Stimulated activated CD4-positive, alpha-beta T cell treated with anti-CD3 and anti-CD28 coated beads, Interleukin-12 subunit alpha, Interleukin-12 subunit beta, amount 100 ng/mL, for 4 hours (primary cell): Measurements from ENCODE around the gene HS2ST1.
A peak's percentile ranks its signal among the peaks of the same experiment; 100 is the strongest.
"Not testable (repeated sequence)": the region's sequence is repeated elsewhere in the genome, so short reads cannot be mapped to it uniquely, and the experiment has no call there.

Source experiments
- DNase-seq: peaks from one replicate; pipeline ENCODE4 v3.0.0-alpha.2; 2020

The HS2ST1 gene

DNA sequence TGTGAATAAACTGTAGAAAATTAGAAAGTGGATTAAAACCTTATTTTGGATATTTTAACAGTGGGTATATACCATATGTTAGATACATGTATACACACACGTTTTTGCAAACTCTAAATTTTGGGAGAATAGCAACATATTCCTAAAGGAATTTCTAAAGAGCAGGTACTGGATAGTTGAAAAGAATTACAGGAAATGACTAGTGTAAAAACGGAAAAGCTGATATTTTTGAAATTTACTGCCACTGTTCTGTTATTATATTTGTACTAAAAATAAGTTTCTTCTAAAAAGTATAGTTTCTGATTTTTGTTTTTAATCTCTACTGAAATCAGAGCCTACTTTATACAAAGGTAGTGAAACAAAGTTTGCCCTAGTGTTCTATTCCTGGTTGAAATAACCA lies 114.1 kb downstream of the HS2ST1 start:
- no peak for DNase-seq

DNA sequence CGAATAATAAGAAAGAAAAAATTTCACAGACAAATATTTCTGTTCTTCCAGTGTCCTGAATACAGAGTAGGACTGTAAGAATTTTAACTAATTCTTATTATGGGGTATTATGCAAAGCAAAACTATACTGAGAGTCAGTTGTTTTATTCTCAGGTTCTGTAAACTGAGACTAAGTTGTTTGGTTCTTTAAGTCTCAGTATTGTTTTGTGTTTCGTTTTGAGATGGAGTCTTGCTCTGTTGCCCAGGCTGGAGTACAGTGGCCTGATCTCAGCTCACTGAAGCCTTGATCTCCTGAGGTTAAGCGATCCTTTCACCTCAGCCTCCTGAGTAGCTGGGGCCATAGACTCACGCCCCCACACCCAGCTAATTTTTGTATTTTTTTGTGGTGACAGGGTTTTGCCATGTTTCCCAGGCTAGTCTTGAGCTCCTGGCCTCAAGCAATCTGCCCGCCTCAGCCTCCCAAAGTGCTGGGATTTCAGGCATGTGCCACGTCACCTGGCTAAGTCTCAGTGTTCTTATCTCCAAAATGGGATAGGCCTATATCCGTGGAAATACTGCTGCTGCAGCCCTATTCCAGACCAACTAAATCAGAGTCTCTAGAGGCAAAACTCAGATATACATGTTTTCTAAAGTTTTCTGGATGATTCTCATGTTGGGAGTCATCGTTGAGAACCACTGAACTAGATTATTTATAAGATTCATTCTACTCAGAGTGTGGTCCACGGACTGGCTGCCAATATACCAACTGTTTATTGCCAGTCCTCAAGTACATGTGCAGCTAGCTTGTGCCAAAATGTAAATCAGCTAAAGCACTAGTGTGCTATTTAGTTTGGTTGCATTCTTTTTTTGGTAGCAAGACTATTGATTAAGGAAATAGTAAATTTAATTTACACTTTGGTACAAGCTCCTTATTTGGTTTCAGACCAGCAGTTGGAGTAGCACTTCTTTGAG lies 116.6 kb downstream of the HS2ST1 start:
- DNase-seq, result no peak

DNA sequence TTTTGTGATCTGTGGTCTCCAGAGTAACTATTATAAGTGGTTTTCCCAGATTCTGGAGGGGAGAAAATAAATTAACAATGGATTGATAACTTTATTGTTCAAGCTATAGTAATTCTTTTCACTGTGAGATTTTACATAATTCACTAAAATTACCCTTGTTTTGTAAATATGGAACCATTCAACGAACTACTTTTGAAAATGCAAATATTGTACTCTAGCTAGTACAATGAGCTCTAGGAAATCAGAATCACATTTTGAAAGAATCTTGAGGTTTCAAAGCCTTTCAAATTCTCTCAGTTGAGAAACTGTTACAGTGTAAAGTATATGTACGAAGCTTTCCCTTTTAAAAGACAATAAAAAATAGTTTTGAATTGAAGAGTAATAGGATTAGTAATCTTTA lies 119.9 kb downstream of the HS2ST1 start:
- DNase-seq, result no peak

DNA sequence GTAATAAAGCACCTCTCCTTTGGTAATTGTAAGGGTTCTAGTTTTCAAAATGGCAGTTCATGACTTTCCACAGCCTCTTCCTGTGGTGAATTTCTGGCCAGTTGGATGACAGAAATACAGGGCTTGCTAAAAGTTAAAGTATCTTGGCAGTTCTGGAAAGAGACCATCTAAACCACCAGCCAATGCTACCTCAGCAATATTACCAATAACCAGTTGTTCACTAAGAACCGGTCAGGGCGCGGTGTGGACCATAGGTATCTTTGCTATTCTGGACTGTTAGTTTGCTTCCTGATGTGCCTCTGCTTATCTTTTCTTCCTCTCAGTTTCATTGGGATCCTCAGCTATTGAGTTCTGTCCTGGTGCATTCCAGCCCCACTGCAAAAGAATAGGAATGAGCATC lies 124.7 kb downstream of the HS2ST1 start:
- DNase-seq, result no peak

DNA sequence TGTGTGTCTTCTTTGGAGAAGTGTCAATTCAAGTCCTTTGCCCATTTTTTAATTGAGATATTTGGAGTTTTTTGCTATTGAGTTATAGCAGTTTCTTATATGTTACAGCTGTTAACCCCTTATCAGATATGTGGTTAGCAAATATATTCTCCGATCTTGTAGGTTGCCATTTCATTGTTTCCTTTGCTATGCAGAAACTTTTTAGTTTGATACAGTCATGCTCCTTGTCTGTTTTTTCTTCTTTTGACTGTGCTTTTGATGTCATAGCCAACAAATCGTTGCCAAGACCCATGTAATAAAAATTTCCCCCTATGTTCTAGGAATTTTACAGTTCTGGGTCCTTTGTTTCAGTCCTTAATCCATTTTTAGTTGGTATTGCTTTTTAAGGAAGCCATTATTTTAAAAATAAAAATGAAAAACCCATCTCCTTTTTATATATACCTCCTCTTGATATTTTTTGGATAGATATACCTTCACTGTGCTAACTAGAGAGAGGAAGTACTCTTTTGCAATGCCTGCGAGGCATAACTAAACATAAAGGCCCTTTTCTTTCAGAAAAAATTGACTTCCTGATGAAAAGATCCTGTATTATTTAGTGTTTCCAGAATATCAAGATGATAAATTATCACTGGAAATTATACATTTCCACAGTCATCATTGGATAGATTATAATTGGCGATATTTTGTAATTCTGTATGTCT lies 127.8 kb downstream of the HS2ST1 start:
- DNase-seq, result no peak

DNA sequence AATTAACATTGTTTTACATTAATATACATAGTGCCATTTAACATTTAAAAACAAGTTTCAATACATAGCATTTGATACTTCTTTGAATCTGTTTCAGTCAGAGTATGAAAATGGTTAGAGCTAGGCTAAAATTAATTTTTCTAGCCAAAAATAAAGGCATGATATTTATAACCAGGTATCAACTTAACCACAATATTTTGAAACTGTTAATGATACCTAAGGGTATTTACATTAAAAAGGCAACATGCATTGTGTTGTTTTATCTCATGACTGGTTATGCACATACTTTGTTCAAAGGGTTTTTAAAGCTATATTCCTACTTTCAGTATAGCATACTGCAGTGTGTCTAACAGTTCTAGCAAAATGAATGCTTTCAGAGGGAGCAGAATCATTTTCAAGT lies 130.0 kb downstream of the HS2ST1 start:
- DNase-seq, result no peak

DNA sequence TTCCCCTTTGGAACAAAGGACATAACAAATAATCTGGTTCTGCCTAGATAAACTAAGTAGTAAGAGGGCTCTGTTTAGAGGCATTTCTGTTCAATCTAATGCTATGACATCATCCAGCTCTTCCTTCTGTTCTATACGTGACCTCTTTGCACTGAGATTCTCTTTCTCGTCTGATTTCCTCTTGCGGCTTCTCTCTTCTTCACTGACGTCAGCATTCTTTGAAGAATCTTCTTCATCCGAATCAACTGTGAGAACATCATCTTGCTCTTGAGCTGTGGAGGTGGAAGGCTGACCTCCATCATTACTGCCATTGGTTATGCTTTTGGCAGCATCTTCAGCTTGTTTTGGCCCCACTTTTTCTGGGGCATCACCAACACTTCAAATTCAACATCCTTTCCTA lies 130.4 kb downstream of the HS2ST1 start:
- no peak for DNase-seq

DNA sequence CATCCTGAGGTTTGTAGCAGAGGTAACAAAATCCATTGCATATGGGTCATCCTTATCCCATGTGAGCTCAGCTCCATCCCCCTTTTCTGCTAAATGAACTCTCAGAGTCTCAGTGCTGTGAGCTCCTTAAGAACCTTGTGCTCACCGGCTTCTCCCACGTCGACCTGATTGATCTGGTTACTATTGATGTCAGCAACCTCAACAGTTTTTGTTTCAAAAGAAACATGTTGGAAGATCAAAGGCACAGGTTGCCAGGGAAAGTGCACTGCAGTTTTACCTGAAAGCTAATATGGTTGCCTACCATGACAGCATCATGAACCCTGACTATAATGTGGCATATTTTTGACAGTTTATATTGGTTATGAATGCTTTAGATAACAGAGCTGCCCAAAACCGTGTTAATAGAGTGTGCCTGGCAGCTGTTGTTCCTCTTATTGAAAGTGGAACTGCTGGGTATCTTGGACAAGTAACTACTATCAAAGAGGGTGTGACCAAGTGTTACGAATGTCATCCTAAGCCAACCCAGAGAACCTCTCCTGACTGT lies 131.4 kb downstream of the HS2ST1 start:
- peak; percentile 19 for DNase-seq

DNA sequence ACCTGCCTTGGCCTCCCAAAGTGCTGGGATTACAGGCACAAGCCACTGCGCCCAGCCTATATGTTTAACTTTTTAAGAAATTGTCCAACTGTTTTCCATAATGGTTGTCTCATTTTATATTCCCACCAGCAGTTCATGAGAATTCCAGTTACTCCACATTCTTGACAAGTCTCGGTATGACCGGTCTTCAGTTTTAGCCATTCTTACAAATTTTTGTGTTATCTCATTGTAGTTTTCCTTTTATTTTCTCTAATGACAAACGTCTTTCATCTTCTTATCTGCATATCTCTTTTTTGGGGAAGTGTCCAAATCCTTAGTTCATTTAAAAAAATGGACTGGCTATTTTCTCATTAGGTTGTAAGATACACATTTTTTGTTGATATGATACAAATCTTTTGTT lies 132.5 kb downstream of the HS2ST1 start:
- no peak for DNase-seq

DNA sequence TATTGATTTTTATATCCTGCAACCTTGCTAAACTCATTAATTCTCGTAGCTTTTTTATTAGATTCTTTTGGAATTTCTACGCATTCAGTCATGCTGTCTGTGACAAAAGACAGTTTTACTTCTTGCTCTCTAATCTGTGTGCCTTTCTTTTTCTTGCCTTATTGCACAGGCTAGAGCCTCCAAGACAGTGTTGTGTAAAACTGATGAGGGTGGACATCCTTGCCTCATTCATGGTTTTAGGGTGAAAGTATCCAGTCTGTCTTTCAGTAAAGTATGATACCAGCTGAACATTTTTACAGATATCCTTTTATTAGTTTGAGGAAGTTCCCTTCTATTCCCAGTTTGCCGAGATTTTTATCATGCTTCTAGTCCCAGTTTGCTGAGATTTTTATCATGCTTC lies 133.8 kb downstream of the HS2ST1 start:
- no peak for DNase-seq

DNA sequence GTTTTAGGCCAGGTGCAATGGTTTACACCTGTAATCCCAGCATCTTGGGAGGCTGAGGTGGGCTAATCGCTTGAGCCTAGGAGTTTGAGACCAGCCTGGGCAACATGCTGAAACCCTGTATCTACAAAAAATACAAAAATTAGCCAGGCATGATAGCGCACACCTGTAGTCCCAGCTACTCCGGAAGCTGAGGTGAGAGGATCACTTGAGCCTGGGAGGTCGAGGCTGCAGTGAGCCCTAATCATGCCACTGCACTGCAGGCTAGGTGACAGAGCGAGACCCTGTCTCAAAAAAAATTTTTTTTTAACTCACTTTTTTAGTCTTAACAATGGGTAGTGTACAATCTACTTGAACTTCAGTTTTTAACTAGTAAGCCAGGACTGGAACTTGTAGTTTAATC lies 137.5 kb downstream of the HS2ST1 start:
- DNase-seq, result no peak

DNA sequence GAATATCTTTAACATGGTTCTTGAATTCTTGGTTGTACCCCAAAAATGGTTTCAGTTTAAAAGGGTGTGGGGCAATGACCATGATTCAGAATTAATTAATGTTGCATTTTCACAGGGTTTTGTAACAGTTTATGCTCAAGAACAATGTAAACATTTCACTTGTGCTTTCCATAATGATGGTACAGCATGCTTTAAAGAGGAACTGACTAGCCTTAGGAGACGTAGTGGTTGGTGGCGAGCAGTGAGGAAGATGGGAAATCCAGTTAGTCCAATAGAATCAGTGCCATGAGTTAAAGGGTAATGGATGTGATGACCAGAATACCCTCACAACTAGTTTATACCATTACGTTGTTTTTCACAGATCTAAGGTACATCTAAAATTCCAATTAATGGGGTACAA lies 138.0 kb downstream of the HS2ST1 start:
- DNase-seq, result no peak

DNA sequence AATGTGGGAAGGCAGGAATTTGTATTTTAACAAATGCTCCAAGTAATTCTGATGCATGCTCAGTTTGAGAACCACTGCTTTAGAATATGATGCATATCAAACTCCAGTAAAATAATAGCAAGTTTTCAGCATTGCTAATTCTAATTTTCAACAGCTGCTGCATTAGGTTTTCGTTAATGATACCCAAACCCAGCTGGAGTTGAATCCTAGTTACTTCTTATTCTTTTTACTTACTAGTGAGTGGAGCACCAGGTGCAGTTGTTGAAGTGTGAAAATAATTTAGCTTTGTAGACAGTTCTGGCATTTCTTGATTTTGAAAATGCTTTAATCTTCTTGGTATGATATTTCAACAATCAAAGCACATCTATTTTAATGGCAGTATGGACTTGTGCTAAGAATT lies 138.5 kb downstream of the HS2ST1 start:
- DNase-seq, result no peak

DNA sequence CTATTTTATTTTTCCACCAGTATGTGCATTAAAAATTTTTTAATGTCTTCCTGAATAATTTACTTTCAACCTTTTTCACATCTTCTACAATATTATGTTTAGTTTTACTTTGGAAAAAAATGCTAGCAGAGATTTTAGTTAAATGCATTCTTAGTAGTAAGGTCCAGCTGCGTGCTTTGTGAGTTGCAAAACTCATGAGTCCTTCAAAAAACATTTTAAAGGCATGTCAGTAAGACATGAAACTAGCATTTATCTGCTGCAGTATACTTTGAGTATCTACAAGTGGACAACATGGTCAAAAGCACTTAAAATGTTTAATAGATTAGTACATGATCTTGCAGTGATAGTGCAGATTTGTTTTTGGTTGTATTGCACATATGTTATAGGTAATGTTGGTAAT lies 139.0 kb downstream of the HS2ST1 start:
- no peak for DNase-seq

DNA sequence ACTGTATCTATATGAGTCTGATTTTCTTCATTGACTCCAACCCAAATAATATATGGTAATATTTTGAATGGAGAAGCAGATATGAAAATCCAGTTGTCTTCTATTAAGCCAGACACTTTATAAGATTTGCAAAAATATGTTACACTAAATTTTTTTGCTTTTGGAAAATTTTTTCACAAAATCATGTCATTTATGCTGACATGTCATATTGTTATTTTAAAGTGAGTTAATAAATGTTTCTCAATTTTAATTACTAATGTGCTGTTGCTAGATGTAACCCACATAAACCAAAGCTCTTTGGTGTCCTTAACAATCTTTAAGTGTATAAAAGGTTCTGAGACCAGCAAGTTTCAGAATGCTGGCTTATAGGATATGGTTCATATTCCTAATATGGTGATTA lies 142.5 kb downstream of the HS2ST1 start:
- no peak for DNase-seq

DNA sequence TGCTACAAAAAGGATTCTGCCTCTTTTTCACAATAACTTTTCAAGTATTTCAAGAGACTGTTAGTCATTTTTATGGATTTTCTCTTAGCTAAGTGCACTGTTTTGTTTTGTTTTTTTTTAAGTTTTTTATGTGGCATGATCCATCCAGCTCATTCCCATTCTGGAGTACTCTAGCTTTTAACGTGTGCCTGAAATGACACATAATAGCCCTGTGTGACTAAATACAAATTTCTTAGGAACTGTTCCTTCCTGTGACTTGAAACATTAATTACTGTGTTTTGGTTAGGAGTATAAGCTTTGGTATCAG lies 143.9 kb downstream of the HS2ST1 start:
- DNase-seq, result no peak

DNA sequence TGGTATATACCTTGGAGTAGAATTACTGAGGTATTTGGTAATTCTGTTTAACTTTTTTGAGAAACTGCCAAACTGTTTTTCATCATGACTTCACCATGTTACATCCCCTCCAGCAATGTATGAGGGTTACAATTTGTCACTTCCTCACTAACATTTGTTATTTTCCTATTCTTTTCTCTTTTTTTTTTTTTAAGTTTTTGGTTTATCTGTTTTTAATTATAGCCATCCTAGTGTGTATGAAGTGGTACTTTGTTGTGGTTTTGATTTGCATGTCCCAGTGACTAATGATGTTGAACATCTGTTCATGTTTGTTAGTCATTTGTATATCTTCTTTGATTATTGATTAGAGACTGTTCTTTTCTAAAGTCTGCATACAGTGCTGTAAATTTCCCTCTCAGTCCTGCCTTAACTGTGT lies 147.3 kb downstream of the HS2ST1 start:
- no peak for DNase-seq

DNA sequence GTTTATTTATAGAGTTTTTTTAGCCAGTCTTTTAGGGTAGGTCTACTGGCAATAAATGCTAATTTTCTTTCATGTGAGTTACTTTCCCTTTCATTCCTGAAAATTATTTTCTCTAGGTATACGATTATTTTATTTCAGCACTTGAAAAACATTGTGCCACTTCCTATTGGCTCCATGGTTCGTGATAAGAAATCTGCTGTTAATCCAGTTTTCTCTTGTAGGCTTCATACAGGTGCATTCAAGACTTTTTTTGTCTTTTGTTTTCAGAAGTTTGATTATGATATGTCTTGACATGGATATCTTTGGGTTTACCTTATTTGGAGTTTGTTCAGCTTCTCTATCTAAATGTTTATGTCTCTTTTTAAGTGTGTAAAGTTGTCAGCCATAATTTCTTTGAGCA lies 148.3 kb downstream of the HS2ST1 start:
- DNase-seq, result no peak

DNA sequence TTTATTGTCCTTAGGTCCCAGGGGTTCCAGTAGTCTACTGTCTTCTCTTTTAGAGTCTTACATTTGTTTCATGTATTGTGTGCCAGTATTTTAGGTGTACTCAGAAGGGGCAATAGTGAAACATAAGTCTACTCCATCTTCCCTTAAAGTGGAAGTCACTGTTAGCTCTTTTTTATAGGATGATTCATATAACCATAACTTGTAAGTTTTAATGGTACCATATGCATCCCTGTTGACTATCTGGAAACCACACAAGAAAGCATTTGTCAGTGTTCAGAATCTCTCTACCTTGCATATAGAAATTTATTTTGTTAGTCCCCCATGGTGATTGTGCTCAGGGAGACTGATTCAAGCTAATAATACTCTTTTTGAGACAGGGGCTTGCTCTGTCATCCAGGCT lies 149.9 kb downstream of the HS2ST1 start:
- no peak for DNase-seq

DNA sequence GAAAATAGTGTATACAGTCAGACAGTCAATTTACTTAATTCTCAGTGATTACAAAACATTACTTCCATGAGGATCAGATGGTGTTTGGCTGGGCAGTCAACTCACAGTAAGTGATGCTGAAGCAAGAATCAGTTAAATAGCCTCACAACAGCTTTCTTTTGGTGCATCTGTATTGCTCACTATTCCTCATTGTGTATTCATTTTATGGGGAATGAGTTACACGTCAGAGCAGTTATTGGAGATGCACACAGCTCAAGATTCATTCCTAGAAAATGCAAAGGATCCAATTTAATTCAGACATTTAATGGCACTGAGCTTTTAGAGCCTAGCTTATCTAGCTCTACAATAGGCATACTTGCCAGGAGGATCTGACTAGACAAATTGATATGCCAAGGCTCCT lies 150.6 kb downstream of the HS2ST1 start:
- DNase-seq, result no peak

DNA sequence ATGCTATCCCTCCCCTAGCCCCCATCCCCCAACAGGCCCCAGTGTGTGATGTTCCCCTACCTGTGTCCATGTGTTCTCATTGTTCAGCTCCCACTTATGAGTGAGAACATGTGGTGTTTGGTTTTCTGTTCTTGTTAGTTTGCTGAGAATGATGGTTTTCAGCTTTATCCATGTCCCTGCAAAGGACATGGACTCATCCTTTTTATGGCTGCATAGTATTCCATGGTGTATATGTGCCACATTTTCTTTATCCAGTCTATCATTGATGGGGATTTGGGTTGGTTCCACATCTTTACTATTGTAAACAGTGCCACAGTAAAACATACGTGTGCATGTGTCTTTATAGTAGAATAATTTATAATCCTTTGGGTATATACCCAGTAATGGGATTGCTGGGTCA lies 152.3 kb downstream of the HS2ST1 start:
- DNase-seq, result not testable (repeated sequence)

DNA sequence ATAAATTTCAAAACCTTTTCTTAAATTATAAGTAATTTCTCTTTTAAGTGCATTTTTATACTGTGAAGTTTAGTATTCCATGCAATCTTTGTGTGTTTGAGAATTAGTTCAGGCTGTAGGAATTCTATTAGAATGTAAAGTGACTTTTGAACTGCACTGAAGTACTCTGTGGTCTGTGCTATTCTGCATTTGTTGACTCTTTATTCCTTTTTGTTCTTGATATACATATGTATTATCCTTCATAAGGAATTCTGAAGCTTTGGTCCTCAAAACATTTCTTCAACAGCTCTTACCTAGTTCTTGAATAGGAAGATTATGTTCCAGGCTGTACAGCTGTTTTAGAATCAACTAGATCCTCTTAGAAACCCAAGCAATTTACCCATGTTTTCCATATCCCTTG lies 158.0 kb downstream of the HS2ST1 start:
- DNase-seq, result no peak

DNA sequence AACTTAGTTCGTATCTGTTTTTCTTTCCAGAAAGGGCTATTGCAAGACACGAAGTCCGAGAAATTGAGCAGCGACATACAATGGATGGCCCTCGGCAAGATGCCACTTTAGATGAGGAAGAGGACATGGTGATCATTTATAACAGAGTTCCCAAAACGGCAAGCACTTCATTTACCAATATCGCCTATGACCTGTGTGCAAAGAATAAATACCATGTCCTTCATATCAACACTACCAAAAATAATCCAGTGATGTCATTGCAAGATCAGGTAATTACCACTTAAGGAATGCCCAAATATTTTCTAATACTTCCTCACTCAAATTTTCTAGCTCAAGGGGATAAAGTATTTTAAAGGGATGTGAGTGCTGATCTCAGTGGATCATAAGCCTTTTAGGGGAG lies 158.5 kb downstream of the HS2ST1 start:
- DNase-seq, result no peak
